Spleen (tissue), 11 donors: ENCODE data around the gene PRKCE. TPM values are rescaled to one million over a fixed set of nuclear protein-coding genes. Genes with fewer than 3 reads are reported as not detected.

Source experiments
- DNase-seq: peaks from one replicate; pipeline ENCODE4 v3.0.0-alpha.2; 2020
- H3K27ac ChIP-seq, 8 donors: fragments of 200-600 bp; sonication (generic) in 7 of 8; 1 replicate in 4 of 8; 2 replicates in 4 of 8; pipeline versions ENCODE4 v1.5.0 to v1.8.0; 2016 to 2021; ENCODE audit warnings: inconsistent platforms in 4 of 8, mild to moderate bottlenecking in 4 of 8, moderate library complexity in 1 of 8
- H3K27me3 ChIP-seq, 7 donors: fragments of 200-600 bp; sonication (generic) in 6 of 7; replicated peaks in 1 of 7; 1 replicate in 4 of 7; 2 replicates in 3 of 7; pipeline versions ENCODE4 v1.5.0 to v1.8.0; 2016 to 2021; ENCODE audit warnings: inconsistent platforms in 3 of 7, mild to moderate bottlenecking in 1 of 7
- H3K36me3 ChIP-seq, 6 donors: fragments of 200-600 bp; sonication (generic) in 5 of 6; 1 replicate in 4 of 6; 2 replicates in 2 of 6; pipeline versions ENCODE4 v1.5.0 to v1.8.0; 2016 to 2021; ENCODE audit warnings: inconsistent platforms in 2 of 6
- H3K4me1 ChIP-seq, 6 donors: fragments of 200-600 bp; sonication (generic) in 5 of 6; 1 replicate in 3 of 6; 2 replicates in 3 of 6; pipeline versions ENCODE4 v1.5.0 to v1.8.0; 2016 to 2021; ENCODE audit warnings: inconsistent platforms in 3 of 6
- H3K4me3 ChIP-seq, 8 donors: fragments of 200-600 bp; sonication (generic) in 7 of 8; 1 replicate in 4 of 8; 2 replicates in 4 of 8; pipeline versions ENCODE4 v1.5.0 to v1.8.0; 2016 to 2021; ENCODE audit warnings: inconsistent platforms in 4 of 8, mild to moderate bottlenecking in 4 of 8, moderate library complexity in 2 of 8
- H3K9me3 ChIP-seq, 8 donors: fragments of 200-600 bp; sonication (generic) in 7 of 8; 1 replicate in 4 of 8; 2 replicates in 4 of 8; pipeline versions ENCODE4 v1.5.0 to v1.8.0; 2016 to 2021; ENCODE audit warnings: inconsistent platforms in 4 of 8
- CTCF ChIP-seq, 11 experiments: fragments of 200-600 bp in 7 of 11; fragments of 450-650 bp in 4 of 11; sonication (generic) in 4 of 11; IDR thresholded peaks in 8 of 11; conservative IDR thresholded peaks in 3 of 11; 1 replicate in 7 of 11; 2 replicates in 4 of 11; pipeline versions ENCODE4 v1.4.0 to v1.8.0; 2016 to 2021; ENCODE audit warnings: antibody characterized with exemption in 11 of 11, inconsistent platforms in 4 of 11, mild to moderate bottlenecking in 1 of 11
- POLR2A ChIP-seq, 3 donors: fragments of 450-650 bp; IDR thresholded peaks; one replicate each; pipeline ENCODE4 v1.5.1; 2017; ENCODE audit warnings: antibody characterized with exemption in 3 of 3, mild to moderate bottlenecking in 1 of 3
- POLR2AphosphoS5 ChIP-seq, 3 donors: sonication (generic); formaldehyde crosslinking; IDR thresholded peaks; one replicate each; pipeline ENCODE4 v1.5.1; 2017; ENCODE audit warnings: antibody characterized with exemption in 3 of 3
- WGBS, 5 donors: extraction: QIAGEN DNeasy Blood & Tissue Kit in 3 of 5; methylation state at CpG; one replicate each; pipeline versions ENCODE4 v1.1.5 to v1.1.7; 2013 to 2018; 5-methylcytosine and 5-hydroxymethylcytosine counted together
- intact Hi-C: fragments of 100-400 bp; cut with DNase I; formaldehyde crosslinking; loops from one replicate; pipeline ENCODE4 v1.15.0; 2023; ENCODE audit warnings: low total_unique reads
- polyA plus RNA-seq, 3 donors: library from polyadenylated mRNA; stranded (reverse); fragments of 200-250 nt; gene quantifications; one replicate each; pipeline ENCODE4 v1.2.1, GENCODE V29; 2013
- total RNA-seq, 7 donors: library from RNA; depleted of rRNA in 3 of 7; stranded (reverse); fragments of >200 nt in 3 of 7; fragmentation: NEBNext Ultra II Directional in 4 of 7; extraction: Animal tissue kit (Norgen Biotek cat#: 25700) in 4 of 7; gene quantifications; one replicate each; pipeline versions ENCODE4 v1.1.0 to v1.2.1, GENCODE V29; 2016 to 2021
- donor health status: healthy with polysubstance abuse.
- donor health status: DM: no; HTN: no; CAD: no; lungs with moderate emphysema.
- donor health status: DM: no; HTN: no; CAD: no.
- donor health status: Bipolar disorder and iron deficiency.
- donor health status: healthy.
- donor health status: DM: no; HTN: no; CAD: no.
- donor health status: DM: yes; HTN: yes; CAD: no.

The PRKCE gene
- total and polyA plus RNA-seq, 10 donors: 2.5 to 43.6 (median 18.8) TPM

GRCh38 chr2:45993476-45993991 is 342.1 kb downstream of the PRKCE start:
- no peaks in the 10 kb centered on the region for H3K9me3 ChIP-seq
- H3K36me3 ChIP-seq: peaks cover 0 to 24% (median 0%) of the 10 kb centered on the region in 6 donors
- 62 to 72% (median 63%) methylated on average over 5 to 6 of the region's 6 CpGs for WGBS, 5 donors
- no peak overlapping the region for H3K27ac ChIP-seq
- H3K4me1 ChIP-seq: peaks cover 0 to 21% (median 9%) of the 10 kb centered on the region in 6 donors
- no peak for TF ChIP-seq POLR2A (IDR thresholded peaks at IDR 0.05)
- TF ChIP-seq CTCF (IDR thresholded peaks at IDR 0.05 in 8 of 11, conservative IDR thresholded peaks at IDR 0.05 in 3 of 11): peak; percentile 51 to 85 (median 76)
- no peaks in the 10 kb centered on the region for H3K27me3 ChIP-seq
- DNase-seq: no peak
- H3K4me3 ChIP-seq: no peak overlapping the region
- intact Hi-C loops: no loop called here

- Histone ChIP-seq H3K36me3 (peaks cover 0 to 19% (median 0%) of the 10 kb centered on the region in 6 donors), H3K27ac (no peak overlapping the region), H3K27me3 (no peaks in the 10 kb centered on the region), H3K4me3 (no peak overlapping the region), H3K9me3 (no peaks in the 10 kb centered on the region), H3K4me1 (peaks cover 0 to 19% (median 9%) of the 10 kb centered on the region in 6 donors)
- no peak for DNase-seq
- TF ChIP-seq POLR2AphosphoS5 (IDR thresholded peaks at IDR 0.05): no peak
- TF ChIP-seq CTCF (IDR thresholded peaks at IDR 0.05 in 8 of 11, conservative IDR thresholded peaks at IDR 0.05 in 3 of 11): no peak
- TF ChIP-seq POLR2A (IDR thresholded peaks at IDR 0.05): no peak
- 83 to 91% (median 87%) methylated on average over 3 of the region's 3 CpGs for WGBS, 5 donors
- intact Hi-C loops: no loop called here
Measured at GRCh38 chr2:45994060-45994459, 342.6 kb downstream of the PRKCE start.

GRCh38 chr2:46000660-46001059 is 349.2 kb downstream of the PRKCE start:
- no peak for TF ChIP-seq POLR2A (IDR thresholded peaks at IDR 0.05)
- TF ChIP-seq POLR2AphosphoS5 (IDR thresholded peaks at IDR 0.05): no peak
- TF ChIP-seq CTCF (IDR thresholded peaks at IDR 0.05 in 8 of 11, conservative IDR thresholded peaks at IDR 0.05 in 3 of 11): no peak
- WGBS, 5 donors: 80 to 90% (median 85%) methylated on average over 5 of the region's 5 CpGs
- intact Hi-C loops: no loop called here
- peak overlapping the region in 7 of 8 donors; percentile 36 to 77 (median 63) for H3K27ac ChIP-seq
- peaks cover 0 to 50% (median 9%) of the 10 kb centered on the region in 6 donors for H3K36me3 ChIP-seq
- no peak overlapping the region for H3K4me3 ChIP-seq
- H3K9me3 ChIP-seq: no peaks in the 10 kb centered on the region
- no peaks in the 10 kb centered on the region for H3K27me3 ChIP-seq
- no peak for DNase-seq
- peaks cover 0 to 10% (median 0%) of the 10 kb centered on the region in 6 donors for H3K4me1 ChIP-seq

- H3K9me3 ChIP-seq: no peaks in the 10 kb centered on the region
- TF ChIP-seq POLR2AphosphoS5 (IDR thresholded peaks at IDR 0.05) (no peak), CTCF (IDR thresholded peaks at IDR 0.05 in 8 of 11, conservative IDR thresholded peaks at IDR 0.05 in 3 of 11) (no peak), POLR2A (IDR thresholded peaks at IDR 0.05) (no peak)
- DNase-seq: no peak
- H3K27ac ChIP-seq: peak overlapping the region in 7 of 8 donors; percentile 36 to 77 (median 63)
- no peaks in the 10 kb centered on the region for H3K27me3 ChIP-seq
- intact Hi-C loops: no loop called here
- no peak overlapping the region for H3K4me3 ChIP-seq
- H3K36me3 ChIP-seq: peaks cover 0 to 56% (median 9%) of the 10 kb centered on the region in 6 donors
- WGBS, 5 donors: 85 to 96% (median 93%) methylated on average over 7 of the region's 7 CpGs
- H3K4me1 ChIP-seq: peaks cover 0 to 10% (median 0%) of the 10 kb centered on the region in 6 donors
Measured at GRCh38 chr2:46001290-46001689, 349.8 kb downstream of the PRKCE start.
